ENCODE results near the gene ADARB2. TPM values are rescaled to one million over a fixed set of nuclear protein-coding genes. Genes with fewer than 3 reads are reported as not detected.

Gene ADARB2
- total and polyA plus RNA-seq, 8 donors, result 0.34 to 24.7 (median 3.2) TPM

DNA sequence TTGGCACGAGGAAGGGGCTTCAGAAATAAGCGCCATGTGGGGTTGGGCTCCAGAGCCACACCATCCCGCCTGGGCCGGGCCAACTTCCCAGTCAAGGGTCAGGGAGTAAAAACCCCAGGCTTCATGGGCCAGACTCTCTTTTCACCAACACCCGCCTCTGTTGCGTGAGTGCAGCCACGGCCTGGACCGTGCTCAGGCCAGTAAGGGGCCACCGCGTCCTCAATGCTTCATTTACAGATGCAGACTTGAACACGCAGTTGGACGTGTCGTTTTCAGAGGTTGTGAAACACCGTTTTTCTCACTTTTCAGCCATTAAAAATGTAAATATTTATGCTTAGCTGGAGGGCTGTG lies 520.1 kb downstream of the ADARB2 start:
- TF ChIP-seq, protein P1, sequence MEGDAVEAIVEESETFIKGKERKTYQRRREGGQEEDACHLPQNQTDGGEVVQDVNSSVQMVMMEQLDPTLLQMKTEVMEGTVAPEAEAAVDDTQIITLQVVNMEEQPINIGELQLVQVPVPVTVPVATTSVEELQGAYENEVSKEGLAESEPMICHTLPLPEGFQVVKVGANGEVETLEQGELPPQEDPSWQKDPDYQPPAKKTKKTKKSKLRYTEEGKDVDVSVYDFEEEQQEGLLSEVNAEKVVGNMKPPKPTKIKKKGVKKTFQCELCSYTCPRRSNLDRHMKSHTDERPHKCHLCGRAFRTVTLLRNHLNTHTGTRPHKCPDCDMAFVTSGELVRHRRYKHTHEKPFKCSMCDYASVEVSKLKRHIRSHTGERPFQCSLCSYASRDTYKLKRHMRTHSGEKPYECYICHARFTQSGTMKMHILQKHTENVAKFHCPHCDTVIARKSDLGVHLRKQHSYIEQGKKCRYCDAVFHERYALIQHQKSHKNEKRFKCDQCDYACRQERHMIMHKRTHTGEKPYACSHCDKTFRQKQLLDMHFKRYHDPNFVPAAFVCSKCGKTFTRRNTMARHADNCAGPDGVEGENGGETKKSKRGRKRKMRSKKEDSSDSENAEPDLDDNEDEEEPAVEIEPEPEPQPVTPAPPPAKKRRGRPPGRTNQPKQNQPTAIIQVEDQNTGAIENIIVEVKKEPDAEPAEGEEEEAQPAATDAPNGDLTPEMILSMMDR (IDR thresholded peaks at IDR 0.05), result no peak
- no peaks in the 10 kb centered on the region for H3K36me3 ChIP-seq
- DNase-seq, result no peak
- FAIRE-seq, result no peak
- H3K9me3 ChIP-seq, result no peaks in the 10 kb centered on the region
- WGBS, 2 donors, result 81 to 88% methylated on average over 14 of the region's 14 CpGs
- ATAC-seq, result no peak
- H3K27ac ChIP-seq, result no peak overlapping the region
- no peak overlapping the region for H3K4me3 ChIP-seq
- no peaks in the 10 kb centered on the region for H3K4me1 ChIP-seq
- H3K27me3 ChIP-seq, result no peaks in the 10 kb centered on the region
- intact Hi-C loops (cut with DNase I), result no loop called here

DNA sequence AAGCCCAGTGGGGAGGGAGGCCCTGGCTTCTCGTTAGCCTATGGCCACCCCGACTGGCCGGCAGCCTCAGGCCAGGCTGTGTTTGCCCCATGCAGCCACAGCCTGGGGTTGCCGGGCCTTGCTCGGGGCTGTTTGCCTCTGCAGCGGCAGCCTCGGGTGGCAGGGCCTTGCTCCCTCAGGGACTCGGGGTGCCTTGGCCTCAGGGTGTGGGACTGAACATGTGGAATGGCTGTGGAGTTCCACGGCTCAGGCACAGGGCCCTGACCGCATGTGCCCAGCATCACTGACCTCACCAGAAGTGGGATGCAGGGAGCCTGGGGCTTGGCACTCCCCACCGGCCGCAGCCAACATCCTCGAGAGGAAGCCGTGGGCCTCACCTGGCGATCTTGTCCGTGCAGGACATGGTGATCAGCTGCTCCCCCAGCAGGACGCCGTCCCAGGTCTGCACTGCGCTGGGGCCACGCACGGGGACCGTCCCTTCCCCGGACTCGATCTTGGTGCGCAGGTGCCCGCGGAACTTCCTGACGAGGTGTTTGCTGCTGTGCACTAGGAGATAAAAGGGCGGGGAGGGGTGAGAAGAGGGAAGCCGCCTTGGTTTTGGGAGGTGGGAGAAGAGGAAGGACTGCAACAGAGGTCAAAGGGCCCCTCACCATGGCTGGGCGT lies 520.6 kb downstream of the ADARB2 start:
- H3K4me3 ChIP-seq, result no peak overlapping the region
- no peak for ATAC-seq
- 83 to 88% methylated on average over 29 to 31 of the region's 31 CpGs for WGBS, 2 donors
- TF ChIP-seq, protein P1 (IDR thresholded peaks at IDR 0.05), result no peak
- DNase-seq, result no peak
- H3K27ac ChIP-seq, result no peak overlapping the region
- no peaks in the 10 kb centered on the region for H3K9me3 ChIP-seq
- H3K27me3 ChIP-seq, result no peaks in the 10 kb centered on the region
- no peak for FAIRE-seq
- intact Hi-C loops (cut with DNase I), result no loop called here
- no peaks in the 10 kb centered on the region for H3K4me1 ChIP-seq
- H3K36me3 ChIP-seq, result no peaks in the 10 kb centered on the region

DNA sequence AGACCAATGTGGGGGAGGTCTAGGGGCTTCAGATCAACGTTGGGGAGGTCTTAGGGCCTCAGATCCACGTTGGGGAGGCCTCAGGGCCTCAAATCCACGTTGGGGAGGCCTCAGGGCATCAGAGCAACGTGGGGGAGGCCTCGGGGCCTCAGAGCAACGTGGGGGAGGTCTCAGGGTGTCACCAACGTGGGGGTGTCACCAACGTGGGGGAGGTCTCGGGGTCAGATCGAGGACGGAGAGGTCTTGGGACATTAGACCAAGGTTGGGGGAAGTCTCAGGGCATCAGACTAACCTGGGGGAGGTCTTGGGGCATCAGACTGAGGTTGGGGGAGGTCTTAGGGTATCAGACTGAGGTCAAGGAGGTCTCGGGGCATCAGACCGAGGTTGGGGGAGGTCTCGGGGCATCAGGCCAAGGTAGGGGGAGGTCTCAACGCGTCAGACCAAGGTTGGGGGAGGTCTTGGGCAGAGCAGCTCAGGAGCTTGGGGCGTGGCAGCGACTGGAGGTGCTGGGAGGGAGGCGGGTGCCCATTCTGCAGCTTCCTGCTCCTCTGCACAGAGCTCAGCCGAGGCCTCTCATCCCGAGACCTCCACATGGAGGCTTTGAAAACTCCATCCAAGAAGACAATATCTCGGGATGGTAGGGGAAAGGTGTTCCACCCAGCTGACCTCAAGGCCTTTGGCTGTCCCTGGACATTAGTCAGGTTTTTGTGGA lies 521.3 kb downstream of the ADARB2 start:
- no peak for DNase-seq
- no peak for FAIRE-seq
- 63 to 81% methylated on average over 22 of the region's 22 CpGs for WGBS, 2 donors
- H3K4me3 ChIP-seq, result no peak overlapping the region
- intact Hi-C loops (cut with DNase I), result no loop called here
- H3K9me3 ChIP-seq, result no peaks in the 10 kb centered on the region
- TF ChIP-seq, protein P1 (IDR thresholded peaks at IDR 0.05), result no peak
- no peaks in the 10 kb centered on the region for H3K27me3 ChIP-seq
- H3K27ac ChIP-seq, result no peak overlapping the region
- no peak for ATAC-seq
- no peaks in the 10 kb centered on the region for H3K36me3 ChIP-seq
- H3K4me1 ChIP-seq, result no peaks in the 10 kb centered on the region

DNA sequence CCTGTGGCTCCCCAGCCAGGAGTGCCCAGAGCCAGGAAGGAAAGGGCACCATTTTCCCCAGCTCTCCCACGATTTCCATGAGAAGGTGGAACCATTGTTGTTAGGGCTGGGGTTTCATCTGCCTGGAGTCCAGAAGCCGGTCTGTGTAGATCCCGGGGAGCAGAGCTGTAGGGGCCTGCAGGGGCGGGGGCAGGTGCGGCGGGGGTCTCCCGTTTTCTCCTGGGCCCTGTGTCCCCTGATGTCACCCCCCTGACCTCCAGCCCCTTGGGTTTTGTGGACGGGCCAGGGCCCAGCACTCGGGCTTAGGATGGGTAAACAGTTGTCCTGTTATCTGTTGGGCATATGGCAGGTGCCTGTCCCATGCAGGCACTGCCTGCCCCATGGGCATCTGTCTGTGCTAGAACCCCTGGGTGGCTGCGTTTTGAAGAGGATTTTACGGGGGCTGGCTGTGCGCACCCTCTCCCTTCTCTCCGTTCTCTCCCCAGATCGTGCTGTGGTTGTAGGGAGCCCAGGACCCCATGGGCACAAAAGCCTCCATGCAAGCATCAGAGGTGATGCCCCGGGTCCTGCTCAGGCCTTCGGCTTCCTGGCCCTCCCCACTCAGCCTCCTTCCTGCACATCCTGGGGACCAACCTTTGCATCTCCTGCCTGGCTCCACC lies 522.3 kb downstream of the ADARB2 start:
- Histone ChIP-seq H3K36me3 (no peaks in the 10 kb centered on the region), H3K4me1 (no peaks in the 10 kb centered on the region), H3K9me3 (no peaks in the 10 kb centered on the region), H3K27ac (no peak overlapping the region), H3K27me3 (no peaks in the 10 kb centered on the region), H3K4me3 (no peak overlapping the region)
- FAIRE-seq (no peak), DNase-seq (no peak), ATAC-seq (no peak)
- 65 to 77% methylated on average over 16 of the region's 16 CpGs for WGBS, 2 donors
- intact Hi-C loops (cut with DNase I), result no loop called here
- TF ChIP-seq, protein P1 (IDR thresholded peaks at IDR 0.05), result no peak
